Measurements from ENCODE around the gene RAB1B.

DNA sequence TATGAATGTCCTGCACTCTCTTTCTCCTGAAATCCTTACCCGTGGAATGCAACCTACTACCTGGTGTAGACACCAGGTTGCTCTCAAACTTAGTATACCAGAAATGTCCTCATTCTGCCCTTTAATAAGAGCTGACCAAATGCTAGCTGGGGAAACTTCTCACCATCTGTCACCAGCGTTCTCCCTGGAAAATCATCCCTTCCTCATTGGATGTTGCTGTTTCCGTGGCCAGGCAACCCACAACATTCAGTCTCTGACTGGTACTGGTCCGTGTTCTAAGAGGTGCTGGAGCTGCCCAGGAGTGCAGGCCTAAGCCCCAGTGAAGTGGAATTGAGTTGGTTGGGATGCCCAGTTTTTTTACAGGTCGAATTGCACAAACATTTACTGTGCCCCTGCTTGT lies 40.7 kb upstream of the RAB1B start:
- no peak for TF ChIP-seq POLR2A (IDR thresholded peaks at IDR 0.05; ENCODE audit: low read depth, low read length)
- TF ChIP-seq TAF1 (IDR thresholded peaks at IDR 0.05; ENCODE audit: borderline replicate concordance, low read depth, low read length), result no peak
